HL-60 (cell line): ENCODE measurements around the gene TMEM183A.

Experiments used
- DNase-seq, 2 experiments: peaks; one replicate each; pipeline ENCODE4 v3.0.0-alpha.2; 2010 to 2020; ENCODE audit warnings: low read depth in 1 of 2, low spot score in 1 of 2
- H3K27ac ChIP-seq: fragments of 250-450 bp; sonication (Bioruptor Pico); replicated peaks from 2 replicates; pipeline ENCODE4 v1.5.1; 2020; ENCODE audit warnings: mild to moderate bottlenecking, moderate library complexity
- H3K27me3 ChIP-seq: fragments of 250-450 bp; sonication (Bioruptor Pico); 2 replicates; pipeline ENCODE4 v1.5.1; 2021; ENCODE audit warnings: mild to moderate bottlenecking, moderate library complexity; ENCODE audit not compliant: insufficient read depth, poor library complexity, severe bottlenecking
- H3K4me3 ChIP-seq: replicated peaks from 2 replicates; pipeline ENCODE4 v1.5.1; 2011; ENCODE audit warnings: mild to moderate bottlenecking, control low read depth, low read length; ENCODE audit not compliant: insufficient read depth
- CTCF ChIP-seq: IDR thresholded peaks from one replicate; pipeline ENCODE4 v1.5.1; 2011; ENCODE audit warnings: low read length, control low read depth, inconsistent platforms; ENCODE audit not compliant: insufficient read depth
- GABPA ChIP-seq: IDR thresholded peaks from 2 replicates; pipeline ENCODE4 v1.6.1; 2012; ENCODE audit warnings: low read depth
- POLR2AphosphoS5 ChIP-seq: IDR thresholded peaks from 2 replicates; pipeline ENCODE4 v1.6.1; 2012; ENCODE audit warnings: low read depth
- SPI1 ChIP-seq: IDR thresholded peaks from 2 replicates; pipeline ENCODE4 v1.6.1; 2012; ENCODE audit warnings: low read depth, mild to moderate bottlenecking, borderline replicate concordance
- TF ChIP-seq, protein P1 (sequence below): IDR thresholded peaks from 2 replicates; pipeline ENCODE4 v1.6.1; 2012; ENCODE audit warnings: low read depth; ENCODE audit not compliant: insufficient replicate concordance

TMEM183A gene

DNA sequence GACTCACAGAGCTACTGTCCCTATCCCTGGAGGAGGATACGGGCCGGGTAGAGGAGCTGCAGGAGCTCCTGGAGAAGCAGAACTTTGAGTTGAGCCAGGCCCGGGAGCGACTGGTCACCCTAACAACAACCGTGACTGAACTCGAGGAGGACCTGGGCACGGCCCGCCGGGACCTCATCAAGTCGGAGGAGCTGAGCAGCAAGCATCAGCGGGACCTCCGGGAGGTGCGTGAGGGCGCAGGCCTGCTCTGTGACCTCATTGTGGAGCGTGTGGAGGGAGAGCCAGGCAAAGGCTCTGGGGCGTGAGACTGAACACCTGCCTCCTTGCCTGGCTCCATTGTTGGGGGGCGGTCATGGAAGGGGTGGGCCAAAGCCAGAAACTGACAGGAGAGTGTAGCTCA is 38.2 kb downstream of the TMEM183A start:
- H3K27me3 ChIP-seq, result no peaks in the 10 kb centered on the region
- no peak overlapping the region for H3K27ac ChIP-seq
- H3K4me3 ChIP-seq, result no peak overlapping the region
- no peak for DNase-seq
- no peak for TF ChIP-seq POLR2AphosphoS5
- TF ChIP-seq GABPA, result no peak
- TF ChIP-seq SPI1, result no peak
- TF ChIP-seq, protein P1, sequence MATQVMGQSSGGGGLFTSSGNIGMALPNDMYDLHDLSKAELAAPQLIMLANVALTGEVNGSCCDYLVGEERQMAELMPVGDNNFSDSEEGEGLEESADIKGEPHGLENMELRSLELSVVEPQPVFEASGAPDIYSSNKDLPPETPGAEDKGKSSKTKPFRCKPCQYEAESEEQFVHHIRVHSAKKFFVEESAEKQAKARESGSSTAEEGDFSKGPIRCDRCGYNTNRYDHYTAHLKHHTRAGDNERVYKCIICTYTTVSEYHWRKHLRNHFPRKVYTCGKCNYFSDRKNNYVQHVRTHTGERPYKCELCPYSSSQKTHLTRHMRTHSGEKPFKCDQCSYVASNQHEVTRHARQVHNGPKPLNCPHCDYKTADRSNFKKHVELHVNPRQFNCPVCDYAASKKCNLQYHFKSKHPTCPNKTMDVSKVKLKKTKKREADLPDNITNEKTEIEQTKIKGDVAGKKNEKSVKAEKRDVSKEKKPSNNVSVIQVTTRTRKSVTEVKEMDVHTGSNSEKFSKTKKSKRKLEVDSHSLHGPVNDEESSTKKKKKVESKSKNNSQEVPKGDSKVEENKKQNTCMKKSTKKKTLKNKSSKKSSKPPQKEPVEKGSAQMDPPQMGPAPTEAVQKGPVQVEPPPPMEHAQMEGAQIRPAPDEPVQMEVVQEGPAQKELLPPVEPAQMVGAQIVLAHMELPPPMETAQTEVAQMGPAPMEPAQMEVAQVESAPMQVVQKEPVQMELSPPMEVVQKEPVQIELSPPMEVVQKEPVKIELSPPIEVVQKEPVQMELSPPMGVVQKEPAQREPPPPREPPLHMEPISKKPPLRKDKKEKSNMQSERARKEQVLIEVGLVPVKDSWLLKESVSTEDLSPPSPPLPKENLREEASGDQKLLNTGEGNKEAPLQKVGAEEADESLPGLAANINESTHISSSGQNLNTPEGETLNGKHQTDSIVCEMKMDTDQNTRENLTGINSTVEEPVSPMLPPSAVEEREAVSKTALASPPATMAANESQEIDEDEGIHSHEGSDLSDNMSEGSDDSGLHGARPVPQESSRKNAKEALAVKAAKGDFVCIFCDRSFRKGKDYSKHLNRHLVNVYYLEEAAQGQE, result no peak
- TF ChIP-seq CTCF, result no peak

GRCh38 chr1:203045821-203046594 is 38.8 kb downstream of the TMEM183A start:
- Histone ChIP-seq H3K4me3 (no peak overlapping the region), H3K27ac (no peak overlapping the region), H3K27me3 (no peaks in the 10 kb centered on the region)
- no peak for DNase-seq
- no peak for TF ChIP-seq SPI1
- no peak for TF ChIP-seq CTCF
- no peak for TF ChIP-seq POLR2AphosphoS5
- TF ChIP-seq, protein P1, result no peak
- TF ChIP-seq GABPA, result no peak

DNA sequence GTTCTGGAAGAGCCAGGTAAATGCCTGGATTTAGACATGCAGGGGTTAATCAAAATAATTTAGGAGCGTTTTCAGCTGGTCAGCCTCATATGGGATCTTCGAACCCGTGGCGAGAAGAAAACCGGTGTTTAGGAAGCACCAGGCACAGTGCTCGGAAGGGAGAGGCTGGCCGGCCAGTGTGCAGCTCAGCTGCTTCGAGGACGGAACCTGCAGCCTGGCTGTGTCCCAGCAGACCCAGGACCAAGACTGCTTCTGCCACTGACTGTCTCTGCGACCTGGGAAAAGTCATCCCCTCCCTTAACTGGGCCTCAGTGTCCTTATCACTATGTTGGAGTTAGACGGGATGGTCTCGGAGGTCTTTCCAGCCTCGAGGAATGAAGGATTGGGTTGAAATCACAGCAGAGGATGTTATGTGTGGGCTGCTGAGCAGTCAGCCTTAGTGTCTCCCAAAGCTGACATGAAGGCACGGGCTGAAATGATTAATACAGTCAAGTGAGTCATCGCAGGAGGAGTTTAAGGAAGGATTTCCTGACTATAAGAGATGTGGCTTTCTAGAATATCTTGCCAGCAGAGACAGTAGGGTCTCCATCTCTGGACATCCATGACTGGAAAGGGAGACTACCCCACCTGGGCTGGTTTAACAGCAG is 39.9 kb downstream of the TMEM183A start:
- Histone ChIP-seq H3K4me3 (no peak overlapping the region), H3K27ac (no peak overlapping the region), H3K27me3 (no peaks in the 10 kb centered on the region)
- no peak for DNase-seq
- TF ChIP-seq POLR2AphosphoS5, result no peak
- TF ChIP-seq, protein P1, result no peak
- no peak for TF ChIP-seq GABPA
- TF ChIP-seq SPI1, result no peak
- TF ChIP-seq CTCF, result no peak
